Epithelial cell of esophagus (primary cell): ENCODE data around the gene GNG4.

Experiments used
- DNase-seq: peaks from one replicate; pipeline ENCODE4 v3.0.0; 2010; ENCODE audit warnings: low read depth
- H3K4me3 ChIP-seq: 2 replicates; pipeline ENCODE4 v1.5.1; 2011; ENCODE audit warnings: mild to moderate bottlenecking, low read length, control low read depth
- TF ChIP-seq, protein P1 (sequence below): IDR thresholded peaks from 2 replicates; pipeline ENCODE4 v1.5.1; 2011; ENCODE audit warnings: low read depth, mild to moderate bottlenecking, low read length, control low read depth, inconsistent platforms; ENCODE audit not compliant: insufficient read depth; ENCODE audit errors: missing control alignments

GNG4 gene

GRCh38 chr1:235571482-235571881 lies 78.1 kb downstream of the GNG4 start:
- TF ChIP-seq, protein P1, sequence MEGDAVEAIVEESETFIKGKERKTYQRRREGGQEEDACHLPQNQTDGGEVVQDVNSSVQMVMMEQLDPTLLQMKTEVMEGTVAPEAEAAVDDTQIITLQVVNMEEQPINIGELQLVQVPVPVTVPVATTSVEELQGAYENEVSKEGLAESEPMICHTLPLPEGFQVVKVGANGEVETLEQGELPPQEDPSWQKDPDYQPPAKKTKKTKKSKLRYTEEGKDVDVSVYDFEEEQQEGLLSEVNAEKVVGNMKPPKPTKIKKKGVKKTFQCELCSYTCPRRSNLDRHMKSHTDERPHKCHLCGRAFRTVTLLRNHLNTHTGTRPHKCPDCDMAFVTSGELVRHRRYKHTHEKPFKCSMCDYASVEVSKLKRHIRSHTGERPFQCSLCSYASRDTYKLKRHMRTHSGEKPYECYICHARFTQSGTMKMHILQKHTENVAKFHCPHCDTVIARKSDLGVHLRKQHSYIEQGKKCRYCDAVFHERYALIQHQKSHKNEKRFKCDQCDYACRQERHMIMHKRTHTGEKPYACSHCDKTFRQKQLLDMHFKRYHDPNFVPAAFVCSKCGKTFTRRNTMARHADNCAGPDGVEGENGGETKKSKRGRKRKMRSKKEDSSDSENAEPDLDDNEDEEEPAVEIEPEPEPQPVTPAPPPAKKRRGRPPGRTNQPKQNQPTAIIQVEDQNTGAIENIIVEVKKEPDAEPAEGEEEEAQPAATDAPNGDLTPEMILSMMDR: no peak
- no peak for DNase-seq
- H3K4me3 ChIP-seq: no peak overlapping the region

DNA sequence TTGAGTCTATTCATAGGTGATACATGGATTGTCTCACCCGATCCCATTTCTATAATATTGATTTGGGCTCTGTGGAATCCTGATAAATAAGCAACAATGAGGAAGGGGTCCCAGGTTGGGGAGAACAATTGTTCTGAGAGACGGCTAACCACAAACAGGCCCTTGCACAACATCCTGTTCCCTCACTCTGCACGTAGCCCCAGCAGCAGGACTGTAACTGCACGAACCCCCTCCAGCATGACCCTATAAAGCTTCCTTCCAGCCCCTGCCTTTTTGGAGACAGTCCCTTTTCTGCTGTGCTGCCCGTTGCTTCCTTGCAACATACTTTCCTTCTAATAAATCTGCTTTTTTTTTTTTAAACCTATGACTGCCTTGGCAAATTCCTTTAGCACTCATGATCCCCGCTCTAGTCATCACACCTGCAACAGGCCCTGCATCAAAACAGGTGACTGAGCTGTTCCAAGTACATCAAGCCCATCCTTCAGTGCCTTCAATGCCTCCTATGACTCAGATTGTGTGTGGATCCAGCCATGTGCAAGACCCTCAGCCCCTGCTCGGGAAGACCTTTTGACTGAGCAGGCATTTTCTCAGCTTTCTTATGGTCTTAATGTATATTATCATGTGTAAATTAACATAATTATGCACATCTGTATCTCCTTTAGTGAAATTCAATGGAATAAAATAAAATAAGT lies 81.6 kb downstream of the GNG4 start:
- no peak for DNase-seq
- no peak overlapping the region for H3K4me3 ChIP-seq
- TF ChIP-seq, protein P1: no peak

- TF ChIP-seq, protein P1: no peak
- no peak for DNase-seq
These were observed 83.5 kb downstream of the GNG4 start for GRCh38 chr1:235566084-235566483.

GRCh38 chr1:235563513-235564061 lies 86.0 kb downstream of the GNG4 start:
- DNase-seq: no peak
- H3K4me3 ChIP-seq: no peak overlapping the region
- TF ChIP-seq, protein P1: no peak

More at GRCh38 chr1:235566084-235566483, 83.5 kb downstream of the GNG4 start:
- no peak overlapping the region for H3K4me3 ChIP-seq

DNA sequence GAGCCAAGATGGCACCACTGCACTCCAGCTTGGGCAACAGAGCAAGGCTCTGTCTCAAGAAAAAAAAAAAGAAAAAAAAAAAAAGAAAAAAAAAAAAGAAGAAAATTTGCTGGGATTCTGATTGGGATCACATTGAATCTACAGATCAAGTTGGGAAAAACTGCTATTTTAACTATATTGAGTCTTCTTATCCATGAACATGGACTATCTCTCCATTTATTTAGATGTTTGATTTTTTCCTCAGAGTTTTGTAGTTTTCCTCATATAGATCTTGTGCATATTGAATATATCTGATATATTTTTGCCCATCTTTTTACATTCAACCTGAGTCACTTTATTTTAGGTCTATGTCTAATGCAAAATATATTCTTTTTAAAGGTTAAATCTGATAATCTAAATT lies 87.0 kb downstream of the GNG4 start:
- TF ChIP-seq, protein P1: no peak
- H3K4me3 ChIP-seq: no peak overlapping the region
- no peak for DNase-seq

DNA sequence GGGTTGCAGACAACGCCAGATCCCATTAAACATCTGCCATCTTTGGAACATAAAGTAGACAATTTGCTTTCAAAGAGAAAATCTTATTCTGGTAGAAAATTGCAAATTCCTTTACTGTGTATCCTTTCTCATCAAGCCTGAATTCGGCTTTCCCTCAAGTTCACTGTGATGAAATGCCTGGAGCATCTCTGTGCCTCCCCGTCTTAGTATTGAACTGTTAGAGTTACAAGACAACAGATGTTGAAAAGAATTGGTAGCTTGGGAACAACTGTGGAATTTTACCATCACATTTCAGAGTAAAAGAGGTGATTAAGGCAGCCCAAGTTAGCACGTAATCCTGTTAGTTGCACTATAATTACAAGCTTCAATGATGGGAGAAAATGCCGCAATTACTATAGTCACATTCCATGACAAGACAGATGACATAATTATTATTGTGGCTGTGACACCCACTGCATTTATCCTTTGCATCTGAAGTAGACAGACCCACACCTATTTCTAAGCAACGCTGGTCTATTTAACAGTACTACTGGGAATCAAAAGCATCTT lies 90.9 kb downstream of the GNG4 start:
- H3K4me3 ChIP-seq: no peak overlapping the region
- TF ChIP-seq, protein P1: no peak
- DNase-seq: no peak
